GM18499 (cell line): ENCODE data around the gene TMEM164.

Experiments
- ATAC-seq: cut with Tn5 transposase; IDR thresholded peaks from one replicate; pipeline ENCODE4 v1.9.1; 2021; ENCODE audit warnings: moderate number of reproducible peaks; ENCODE audit not compliant: insufficient read depth, unreplicated experiment

TMEM164 gene

GRCh38 chrX:110003167-110004156 is 548 bp downstream of the TMEM164 start:
- peak; percentile 13 for ATAC-seq

- ATAC-seq = no peak
These were observed 1.3 kb downstream of the TMEM164 start for GRCh38 chrX:110004215-110004614.

DNA sequence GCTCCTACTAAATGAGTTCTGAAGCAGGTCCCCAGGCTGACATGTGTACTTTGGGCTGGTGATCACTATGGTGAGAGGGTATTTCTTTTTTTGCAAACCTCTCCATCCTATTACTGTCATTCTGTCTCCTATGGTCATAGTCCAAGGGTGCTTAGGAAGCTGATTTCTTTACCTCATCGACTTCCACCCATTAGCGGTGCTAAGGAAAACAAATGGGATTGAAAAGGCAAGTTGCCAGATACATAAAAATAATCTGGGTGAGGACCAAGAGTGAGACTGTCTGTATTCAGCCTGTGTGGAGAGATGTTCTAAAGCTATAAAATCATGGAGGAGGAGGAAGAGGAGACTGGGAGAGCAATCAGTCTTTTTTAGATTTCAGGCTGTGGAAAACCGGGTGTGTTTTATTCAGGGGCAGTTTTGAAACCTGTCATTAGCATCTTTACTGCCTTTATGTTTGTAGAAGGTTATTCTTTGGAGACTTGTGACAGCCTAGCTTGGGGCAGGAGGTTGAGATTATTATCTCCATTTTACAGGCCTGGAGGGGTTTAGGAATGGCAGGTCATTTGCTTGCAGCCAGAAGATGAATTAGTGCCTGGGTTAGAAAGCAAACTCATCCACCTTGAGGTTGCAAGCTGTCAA is 1.9 kb downstream of the TMEM164 start:
- no peak for ATAC-seq

DNA sequence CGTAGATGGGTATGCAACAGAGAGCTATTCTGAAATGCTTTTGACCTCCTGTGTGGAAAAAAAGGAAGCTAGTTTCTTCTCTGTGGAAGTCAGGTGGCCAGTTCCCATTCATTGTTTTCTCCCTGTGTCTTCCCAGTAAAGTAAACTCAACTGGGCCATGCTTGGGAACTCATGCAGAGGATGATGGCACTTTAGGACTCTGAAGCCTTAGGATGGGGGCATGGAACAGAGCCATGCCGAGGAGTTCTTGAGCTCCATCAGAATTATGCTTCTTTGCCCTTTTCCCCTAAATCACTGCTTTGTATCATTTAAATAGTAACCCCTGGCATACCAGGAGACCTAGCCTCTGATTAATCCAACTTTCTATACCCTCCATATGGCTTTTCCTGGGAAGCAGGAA is 3.2 kb downstream of the TMEM164 start:
- ATAC-seq = no peak

DNA sequence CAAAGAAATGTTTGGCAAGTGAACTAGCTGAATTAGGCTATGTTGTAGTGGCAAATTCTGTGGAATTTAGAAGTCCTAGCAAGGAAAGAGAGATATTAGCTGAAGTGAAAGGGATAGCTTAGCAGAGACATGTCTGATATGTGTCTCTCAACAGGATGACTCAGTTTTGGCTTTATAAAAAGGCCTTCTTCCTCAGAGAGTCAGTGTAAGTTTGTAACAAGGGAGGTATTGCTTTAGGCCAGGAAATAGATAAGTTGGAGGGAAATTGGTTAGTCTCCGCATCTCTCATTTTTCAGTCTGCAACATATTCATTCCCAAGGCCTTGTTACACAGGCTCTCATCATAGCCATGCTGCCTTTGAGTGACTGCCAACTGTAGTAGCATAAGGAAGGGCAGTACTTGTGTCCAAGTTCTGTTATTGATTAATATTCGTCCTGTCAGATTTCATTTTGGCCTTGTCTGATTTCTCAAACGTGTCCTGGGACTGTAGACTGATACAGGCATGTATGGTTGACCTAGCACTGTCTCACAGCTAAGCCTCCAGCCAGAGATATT is 4.0 kb downstream of the TMEM164 start:
- ATAC-seq = no peak

- no peak for ATAC-seq
These were observed 5.2 kb downstream of the TMEM164 start for GRCh38 chrX:110008011-110008635.

GRCh38 chrX:110012818-110013485 is 10.0 kb downstream of the TMEM164 start:
- no peak for ATAC-seq

- ATAC-seq = no peak
These were observed 11.1 kb downstream of the TMEM164 start for GRCh38 chrX:110013968-110014367.

- ATAC-seq = no peak
These were observed 12.1 kb downstream of the TMEM164 start for GRCh38 chrX:110015032-110015431.

DNA sequence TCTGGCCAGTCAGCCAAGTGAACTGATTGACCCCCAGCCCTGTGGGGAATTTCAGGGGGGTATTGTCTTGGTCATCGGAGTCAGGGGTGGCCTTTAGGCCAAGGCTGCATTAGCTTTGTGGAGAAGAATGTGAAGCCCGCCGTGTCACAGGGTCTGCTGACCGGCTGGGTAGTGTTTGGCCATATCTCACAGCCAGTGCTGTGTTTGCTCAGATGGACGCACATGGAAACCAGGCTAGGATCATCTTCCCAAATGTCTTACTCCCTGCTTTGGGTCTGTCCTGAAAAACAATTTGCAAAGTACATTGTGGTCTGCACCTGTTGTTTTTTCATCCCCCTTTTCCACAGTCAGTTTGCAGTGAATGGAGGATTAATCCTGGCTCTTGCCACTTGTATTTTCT is 13.0 kb downstream of the TMEM164 start:
- ATAC-seq = no peak

- ATAC-seq = no peak
These were observed 17.6 kb downstream of the TMEM164 start for GRCh38 chrX:110020536-110020935.

GRCh38 chrX:110021258-110022022 is 18.5 kb downstream of the TMEM164 start:
- no peak for ATAC-seq

DNA sequence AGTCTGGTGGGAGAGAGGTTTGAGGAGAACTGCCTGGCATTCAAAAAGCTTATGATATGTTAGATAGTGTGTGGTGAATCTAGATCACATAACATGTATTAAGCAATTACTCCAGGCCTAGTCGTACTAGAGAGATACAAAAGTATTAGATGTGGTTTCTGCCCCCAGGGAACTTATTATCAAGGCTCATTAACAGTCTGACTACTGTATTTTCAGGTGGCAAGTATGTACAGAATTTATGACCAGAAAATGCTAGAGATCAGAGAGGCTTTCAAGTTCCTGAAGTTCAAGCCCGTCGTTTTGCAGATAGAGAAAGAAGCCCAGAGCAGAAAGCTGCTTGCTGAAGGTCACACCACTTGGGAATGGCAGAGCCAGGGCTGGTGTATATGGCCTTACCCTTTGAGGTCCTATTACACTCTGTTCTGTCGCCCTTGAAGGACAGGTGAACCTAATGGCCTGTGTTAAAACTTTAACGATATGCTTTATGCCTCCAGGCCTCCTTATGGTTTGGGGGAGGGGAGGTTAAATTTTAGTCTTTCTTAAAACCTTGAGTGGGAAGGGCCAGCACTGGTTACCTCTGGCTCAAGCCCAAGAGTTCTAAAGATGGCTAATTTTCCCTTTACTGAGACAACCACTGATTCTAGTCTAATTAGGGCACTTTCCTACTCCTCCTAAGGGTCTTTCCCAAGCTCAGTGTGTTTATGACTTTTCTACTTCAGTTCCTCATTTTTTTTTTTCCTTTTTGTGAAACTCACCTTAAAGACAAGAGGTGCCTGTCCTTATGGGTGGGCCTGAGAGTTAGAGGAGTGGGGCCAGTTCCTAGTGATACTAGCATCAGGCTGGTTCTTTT is 19.9 kb downstream of the TMEM164 start:
- no peak for ATAC-seq

DNA sequence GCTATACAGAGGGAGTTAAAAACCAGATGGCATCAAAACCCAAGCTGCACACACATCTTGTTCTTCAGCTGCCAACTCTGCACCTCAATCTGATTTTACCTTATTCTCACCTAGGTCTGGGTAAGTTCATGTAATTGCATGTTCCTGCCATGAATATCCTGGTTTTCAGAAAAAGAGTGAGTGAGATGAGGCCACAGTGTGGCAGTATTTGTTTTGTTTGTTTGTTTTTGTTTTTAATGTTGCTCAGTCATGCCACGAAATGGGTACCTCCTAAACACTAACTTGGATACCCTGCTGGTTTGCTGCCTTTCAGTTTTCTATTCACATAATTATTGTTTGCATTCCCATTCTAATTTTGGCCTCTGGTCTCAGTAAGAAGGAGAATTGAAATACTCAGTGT is 22.5 kb downstream of the TMEM164 start:
- no peak for ATAC-seq

- ATAC-seq = no peak
These were observed 23.4 kb downstream of the TMEM164 start for GRCh38 chrX:110026099-110026844.

GRCh38 chrX:110032534-110033147 is 29.7 kb downstream of the TMEM164 start:
- no peak for ATAC-seq

DNA sequence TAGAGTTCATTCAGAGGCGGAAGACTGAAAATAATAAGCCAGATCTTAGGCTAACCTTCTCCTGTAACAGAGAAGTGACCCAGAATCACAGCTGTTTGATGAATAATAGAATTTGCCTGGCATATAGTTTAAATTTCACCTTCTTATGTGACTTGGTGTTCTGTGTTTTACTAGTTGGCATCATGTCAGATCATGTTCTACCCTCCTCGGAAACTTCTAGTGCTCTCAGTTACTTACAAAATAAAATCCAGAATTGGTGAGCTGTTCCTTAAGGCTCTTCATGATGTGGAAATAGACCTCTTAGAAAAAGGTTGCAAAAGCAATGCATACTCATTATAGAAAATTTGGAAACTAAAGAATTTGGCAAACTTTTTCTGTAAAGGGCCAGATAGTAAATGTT is 31.1 kb downstream of the TMEM164 start:
- no peak for ATAC-seq
